ENCODE measurements around the gene ARHGDIA.
"Not testable (repeated sequence)": the region's sequence is repeated elsewhere in the genome, so short reads cannot be mapped to it uniquely, and the experiment has no call there.

The ARHGDIA gene

GRCh38 chr17:81841866-81842265, 29.3 kb downstream of the ARHGDIA start:
- no peak for DNase-seq

- DNase-seq: no peak
Measured at GRCh38 chr17:81840826-81841778, 30.0 kb downstream of the ARHGDIA start.

GRCh38 chr17:81840059-81840458, 31.1 kb downstream of the ARHGDIA start:
- not testable (repeated sequence) for DNase-seq

GRCh38 chr17:81839301-81839700, 31.8 kb downstream of the ARHGDIA start:
- no peak for DNase-seq

- no peak for DNase-seq
Measured at GRCh38 chr17:81838753-81839255, 32.3 kb downstream of the ARHGDIA start.

GRCh38 chr17:81837641-81838040, 33.5 kb downstream of the ARHGDIA start:
- no peak for DNase-seq

- DNase-seq: no peak
Measured at GRCh38 chr17:81834831-81835267, 36.3 kb downstream of the ARHGDIA start, which contains the start of gene PPP1R27. PPP1R27 (minus strand) TSS chr17:81835050; CDS start chr17:81834953, 97 bp downstream.

- no peak for DNase-seq
Measured at GRCh38 chr17:81833921-81834830, 37.0 kb downstream of the ARHGDIA start.

GRCh38 chr17:81833160-81833920, 37.8 kb downstream of the ARHGDIA start, which contains the start of gene MCRIP1:
MCRIP1 (minus strand) TSS chr17:81833291; CDS start chr17:81824506, 8,785 bp downstream.
- peak; percentile 95 to 96 for DNase-seq

GRCh38 chr17:81832608-81833159, 38.5 kb downstream of the ARHGDIA start:
- DNase-seq: peak; percentile 56 to 64

- DNase-seq: peak; percentile 49 to 62
Measured at GRCh38 chr17:81831957-81832607, 39.1 kb downstream of the ARHGDIA start.

GRCh38 chr17:81831563-81831956, 39.6 kb downstream of the ARHGDIA start:
- DNase-seq: peak; percentile 23 to 42

GRCh38 chr17:81829858-81830257, 41.3 kb downstream of the ARHGDIA start:
- no peak for DNase-seq

- no peak for DNase-seq
Measured at GRCh38 chr17:81828656-81829055, 42.5 kb downstream of the ARHGDIA start.

- DNase-seq: no peak
Measured at GRCh38 chr17:81825841-81826466, 45.2 kb downstream of the ARHGDIA start.

- DNase-seq: no peak
Measured at GRCh38 chr17:81824595-81824994, 46.5 kb downstream of the ARHGDIA start.

GRCh38 chr17:81823820-81824550, 47.2 kb downstream of the ARHGDIA start:
- no peak for DNase-seq

GRCh38 chr17:81822996-81823819, 47.9 kb downstream of the ARHGDIA start:
- DNase-seq: no peak

GRCh38 chr17:81822312-81822637, 48.9 kb downstream of the ARHGDIA start:
- no peak for DNase-seq

All from activated CD4-positive, alpha-beta T cell treated with anti-CD3 and anti-CD28 coated beads, Interleukin-2, amount 50 U/mL, for 48 hours (primary cell).